ENCODE data around the gene DNAI7. TPM values are rescaled to one million over a fixed set of nuclear protein-coding genes. Genes with fewer than 3 reads are reported as not detected.

The DNAI7 gene
- total and polyA plus RNA-seq, 2 donors (not counting 1 experiment from before 2014, with no cell fraction given), result 0.62 TPM; not detected in 1

DNA sequence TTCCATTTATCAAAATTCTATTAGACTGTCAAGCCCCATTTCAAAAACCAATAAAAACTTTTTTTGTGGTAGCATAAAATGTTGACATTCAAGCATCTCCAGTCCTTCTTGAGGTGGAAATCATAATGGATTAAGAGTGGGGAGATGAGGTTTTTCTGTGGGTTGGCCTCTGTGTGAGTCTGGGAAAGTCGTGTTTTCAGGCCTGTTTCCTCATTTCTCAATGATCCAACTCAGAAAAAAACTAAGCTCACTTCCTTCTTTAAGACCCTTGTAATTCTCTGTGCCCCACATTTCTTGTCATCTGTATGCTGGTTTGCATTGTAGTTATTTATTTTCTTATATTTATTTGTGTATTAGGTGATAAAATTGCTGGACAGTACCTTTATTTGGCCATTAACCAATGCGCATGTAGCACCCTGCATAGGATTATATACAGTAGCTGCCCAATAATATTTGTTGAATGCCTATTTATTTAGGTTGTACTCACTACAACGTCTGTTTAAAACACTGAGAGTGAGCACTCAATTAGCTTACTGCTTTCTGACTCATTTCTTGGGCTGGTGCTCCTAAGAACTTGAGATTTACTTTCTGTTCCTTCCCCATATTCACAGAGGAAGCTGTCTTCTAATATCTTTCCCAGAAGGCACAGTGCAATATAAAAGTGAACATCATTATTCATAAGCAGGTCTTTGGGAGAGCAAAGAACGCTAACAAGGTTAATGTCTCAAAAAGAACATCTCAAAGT lies 121.9 kb downstream of the DNAI7 start:
- intact Hi-C loops (cut with micrococcal nuclease), result loop anchor here (5.0 kb wide), 1 partner anchor 34 kb away; no protein-coding TSS in a partner anchor
- Histone ChIP-seq H3K9ac (ENCODE audit: low read length) (no peak overlapping the region), H4K20me1 (ENCODE audit: control insufficient read depth, insufficient read depth, low read length, poor library complexity, severe bottlenecking) (peaks cover 44% of the 10 kb centered on the region), H3K9me3 (ENCODE audit: control extremely low read depth in 1 of 3, control insufficient read depth in 2 of 3, insufficient read depth in 1 of 3, low read length in 2 of 3) (peaks cover 0 to 1% (median 0%) of the 10 kb centered on the region in 3 donors), H3K4me2 (replicated peaks; ENCODE audit: low read depth, low read length, poor library complexity, severe bottlenecking) (peak overlapping the region; percentile 1), H3K36me3 (replicated peaks in 1 of 2; ENCODE audit: control extremely low read depth in 1 of 2, control insufficient read depth in 1 of 2, extremely low read depth in 1 of 2, insufficient read depth in 2 of 2, low read length in 1 of 2) (peaks cover 16 to 73% of the 10 kb centered on the region in 2 experiments), H3K4me3 (ENCODE audit: control extremely low read depth in 1 of 5, extremely low read depth in 1 of 5, insufficient read depth in 1 of 5, low read depth in 2 of 5, low read length in 4 of 5) (no peak overlapping the region), H2AFZ (ENCODE audit: insufficient read depth, low read depth, low read length, poor library complexity, severe bottlenecking) (no peak overlapping the region), H3K79me2 (ENCODE audit: control insufficient read depth, insufficient read depth, low read length) (peaks cover 83% of the 10 kb centered on the region), H3K27ac (ENCODE audit: low read length in 2 of 2) (peak overlapping the region; percentile 1 to 54), H3K27me3 (replicated peaks in 1 of 4; ENCODE audit: control extremely low read depth in 1 of 4, control insufficient read depth in 3 of 4, insufficient read depth in 4 of 4, low read length in 3 of 4) (no peaks in the 10 kb centered on the region), H3K4me1 (ENCODE audit: control insufficient read depth in 2 of 2, insufficient read depth in 2 of 2, low read length in 2 of 2) (peaks cover 51 to 55% of the 10 kb centered on the region in 2 donors)
- WGBS (ENCODE audit: insufficient coverage), result no CpG with 5 or more reads among the region's 4 CpGs
- ChIA-PET POLR2A (interaction anchor here (0.5 to 2.1 kb wide), 2 partner anchors 16 to 20 kb away, joined by 4 to 7 read pairs; a partner anchor contains a TSS), CTCF (interaction anchor here (1.2 to 3.3 kb wide), 5 partner anchors 10 to 81 kb away, joined by 4 to 13 read pairs (median 4); no protein-coding TSS in a partner anchor)
- Mint-ChIP-seq H3K27me3 (no peaks in the 10 kb centered on the region), H3K4me3 (peak overlapping the region; percentile 32), H3K9me3 (ENCODE audit: insufficient read depth) (no peaks in the 10 kb centered on the region), H3K4me1 (peaks cover 78% of the 10 kb centered on the region), H3K27ac (peak overlapping the region; percentile 81)
- DNase-seq (no peak), ATAC-seq (ENCODE audit: low read depth) (peak; percentile 35)
- TF ChIP-seq CTCF (IDR thresholded peaks at IDR 0.05), result no peak
- TF ChIP-seq EZH2 (IDR thresholded peaks at IDR 0.05; ENCODE audit: borderline replicate concordance, insufficient read depth, low read depth, low read length, poor library complexity, severe bottlenecking), result no peak

GRCh38 chr12:25071366-25071765 lies 123.6 kb downstream of the DNAI7 start:
- H3K9me3 ChIP-seq (ENCODE audit: control extremely low read depth in 1 of 3, control insufficient read depth in 2 of 3, insufficient read depth in 1 of 3, low read length in 2 of 3), result peaks cover 0 to 1% (median 0%) of the 10 kb centered on the region in 3 donors
- Mint-ChIP-seq H3K4me3 (peak overlapping the region; percentile 37), H3K27me3 (no peaks in the 10 kb centered on the region), H3K4me1 (peaks cover 77% of the 10 kb centered on the region), H3K27ac (peak overlapping the region; percentile 82), H3K9me3 (ENCODE audit: insufficient read depth) (no peaks in the 10 kb centered on the region)
- H3K4me1 ChIP-seq (ENCODE audit: control insufficient read depth in 2 of 2, insufficient read depth in 2 of 2, low read length in 2 of 2), result peaks cover 51 to 55% of the 10 kb centered on the region in 2 donors
- no peaks in the 10 kb centered on the region for H3K27me3 ChIP-seq (replicated peaks in 1 of 4; ENCODE audit: control extremely low read depth in 1 of 4, control insufficient read depth in 3 of 4, insufficient read depth in 4 of 4, low read length in 3 of 4)
- ATAC-seq (ENCODE audit: low read depth), result no peak
- no CpG with 5 or more reads among the region's 1 CpG for WGBS (ENCODE audit: insufficient coverage)
- peaks cover 52% of the 10 kb centered on the region for H4K20me1 ChIP-seq (ENCODE audit: control insufficient read depth, insufficient read depth, low read length, poor library complexity, severe bottlenecking)
- CTCF ChIA-PET, result interaction anchor here (0.9 to 2.0 kb wide), 4 partner anchors 12 to 79 kb away, joined by 3 to 8 read pairs (median 5); a partner anchor contains a TSS
- TF ChIP-seq CTCF (IDR thresholded peaks at IDR 0.05) (no peak), EZH2 (IDR thresholded peaks at IDR 0.05; ENCODE audit: borderline replicate concordance, insufficient read depth, low read depth, low read length, poor library complexity, severe bottlenecking) (no peak)
- H3K36me3 ChIP-seq (replicated peaks in 1 of 2; ENCODE audit: control extremely low read depth in 1 of 2, control insufficient read depth in 1 of 2, extremely low read depth in 1 of 2, insufficient read depth in 2 of 2, low read length in 1 of 2), result peaks cover 16 to 81% of the 10 kb centered on the region in 2 experiments
- intact Hi-C loops (cut with micrococcal nuclease), result loop anchor here (5.0 kb wide), 1 partner anchor 36 kb away; no protein-coding TSS in a partner anchor
- no peak overlapping the region for H3K9ac ChIP-seq (ENCODE audit: low read length)
- no peak overlapping the region for H2AFZ ChIP-seq (ENCODE audit: insufficient read depth, low read depth, low read length, poor library complexity, severe bottlenecking)
- peaks cover 93% of the 10 kb centered on the region for H3K79me2 ChIP-seq (ENCODE audit: control insufficient read depth, insufficient read depth, low read length)
- DNase-seq, result no peak
- no peak overlapping the region for H3K4me3 ChIP-seq (ENCODE audit: control extremely low read depth in 1 of 5, extremely low read depth in 1 of 5, insufficient read depth in 1 of 5, low read depth in 2 of 5, low read length in 4 of 5)
- peak overlapping the region in 1 of 2 donors; percentile 35 for H3K27ac ChIP-seq (ENCODE audit: low read length in 2 of 2)
- no peak overlapping the region for H3K4me2 ChIP-seq (replicated peaks; ENCODE audit: low read depth, low read length, poor library complexity, severe bottlenecking)
- POLR2A ChIA-PET, result interaction anchor here (0.7 kb wide), 1 partner anchor 79 kb away, joined by 4 read pairs; no protein-coding TSS in a partner anchor

All from B cell (primary cell).